HL-60 (cell line): Measurements from ENCODE around the gene RAC2.

ENCODE experiments used
- CTCF ChIP-seq: IDR thresholded peaks from one replicate; pipeline ENCODE4 v1.5.1; 2011; ENCODE audit warnings: low read length, control low read depth, inconsistent platforms; ENCODE audit not compliant: insufficient read depth
- GABPA ChIP-seq: IDR thresholded peaks from 2 replicates; pipeline ENCODE4 v1.6.1; 2012; ENCODE audit warnings: low read depth
- POLR2AphosphoS5 ChIP-seq: IDR thresholded peaks from 2 replicates; pipeline ENCODE4 v1.6.1; 2012; ENCODE audit warnings: low read depth
- REST ChIP-seq: IDR thresholded peaks from 2 replicates; pipeline ENCODE4 v1.6.1; 2012; ENCODE audit warnings: low read depth; ENCODE audit not compliant: insufficient replicate concordance
- SPI1 ChIP-seq: IDR thresholded peaks from 2 replicates; pipeline ENCODE4 v1.6.1; 2012; ENCODE audit warnings: low read depth, mild to moderate bottlenecking, borderline replicate concordance

DNA sequence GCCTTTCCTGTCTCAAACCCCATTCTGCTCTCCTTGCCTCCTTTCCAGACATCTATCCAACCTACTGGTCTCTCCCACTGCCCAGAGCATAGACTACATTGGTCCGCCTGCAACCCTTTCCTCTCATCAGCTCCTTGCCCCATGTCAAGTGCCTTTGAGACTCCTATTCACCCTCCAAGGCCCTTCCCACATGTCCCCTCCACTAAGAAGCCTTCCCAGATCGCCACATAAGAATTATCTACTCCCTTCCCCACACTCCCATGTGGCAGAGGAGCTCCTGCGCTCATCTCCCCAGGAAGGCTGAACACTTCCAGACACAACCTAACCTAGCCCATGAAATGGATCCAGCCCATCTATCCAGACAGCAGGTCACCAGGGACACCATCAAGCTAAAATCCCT lies 66.3 kb downstream of the RAC2 start:
- TF ChIP-seq REST (no peak), CTCF (no peak), POLR2AphosphoS5 (no peak), GABPA (no peak), SPI1 (no peak)
